KOPT-K1 (cell line): ENCODE results near the gene TLE5.
"Not testable (repeated sequence)": the region's sequence is repeated elsewhere in the genome, so short reads cannot be mapped to it uniquely, and the experiment has no call there.

Experiments used
- H3K27ac ChIP-seq: fragments of 200-600 bp; sonication (generic); 2 replicates; pipeline ENCODE4 v1.5.1; 2016; ENCODE audit warnings: antibody characterized with exemption, mild to moderate bottlenecking, low read depth, low read length; ENCODE audit not compliant: poor library complexity, severe bottlenecking
- H3K36me3 ChIP-seq: fragments of 200-600 bp; sonication (generic); 2 replicates; pipeline ENCODE4 v1.5.1; 2017; ENCODE audit warnings: antibody characterized with exemption, mild to moderate bottlenecking, low read length, moderate library complexity; ENCODE audit not compliant: insufficient read depth
- H3K9me3 ChIP-seq: fragments of 200-600 bp; sonication (generic); 2 replicates; pipeline ENCODE4 v1.5.1; 2017; ENCODE audit warnings: antibody characterized with exemption, low read length, mild to moderate bottlenecking; ENCODE audit not compliant: insufficient read depth, poor library complexity, severe bottlenecking

Gene TLE5

DNA sequence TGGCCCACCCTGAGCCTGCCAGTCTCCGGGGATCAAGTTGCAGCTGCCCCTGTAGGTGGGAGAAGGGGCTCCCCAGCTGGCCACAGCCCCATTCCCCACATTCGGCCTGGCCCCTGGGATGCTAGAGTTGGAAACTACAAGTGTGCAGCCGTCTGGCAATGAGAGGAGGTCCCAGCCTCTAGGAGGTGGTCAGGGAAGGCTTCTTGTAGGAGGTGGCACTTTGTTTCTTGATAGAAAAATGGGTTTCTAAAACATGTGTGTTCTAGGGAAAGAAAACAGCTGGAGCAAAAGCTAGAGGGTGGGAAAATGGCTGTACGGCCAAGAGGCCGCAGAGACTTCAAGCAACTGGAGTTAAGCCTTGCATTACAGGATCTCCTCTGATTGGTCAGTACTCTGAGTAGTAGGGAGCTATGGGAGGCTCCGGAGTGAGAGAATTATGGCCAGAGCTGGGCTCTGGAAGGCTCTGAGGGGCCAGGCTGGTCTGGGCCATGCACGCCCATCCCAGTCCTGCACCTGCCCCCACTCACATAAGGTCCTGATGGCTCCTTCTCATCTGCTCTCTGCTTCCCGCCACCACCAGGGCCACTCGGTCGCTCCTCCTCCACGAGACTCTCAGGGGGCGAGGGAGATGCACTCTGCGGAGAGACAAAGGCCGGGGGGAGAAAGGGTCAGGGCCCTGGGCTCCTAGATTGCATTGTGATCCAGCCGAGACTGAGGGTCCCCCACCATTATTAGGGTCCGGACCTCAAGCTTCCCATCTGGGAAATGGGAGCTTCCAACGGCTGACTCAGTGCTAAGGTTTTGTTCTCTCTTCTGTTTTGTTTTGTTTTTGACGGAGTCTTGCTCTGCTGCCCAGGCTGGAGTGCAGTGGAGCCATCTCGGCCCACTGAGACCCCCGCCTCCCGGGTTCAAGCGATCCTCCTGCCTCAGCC is 46.9 kb downstream of the TLE5 start:
- no peaks in the 10 kb centered on the region for H3K9me3 ChIP-seq
- no peak overlapping the region for H3K27ac ChIP-seq
- H3K36me3 ChIP-seq: no peaks in the 10 kb centered on the region

DNA sequence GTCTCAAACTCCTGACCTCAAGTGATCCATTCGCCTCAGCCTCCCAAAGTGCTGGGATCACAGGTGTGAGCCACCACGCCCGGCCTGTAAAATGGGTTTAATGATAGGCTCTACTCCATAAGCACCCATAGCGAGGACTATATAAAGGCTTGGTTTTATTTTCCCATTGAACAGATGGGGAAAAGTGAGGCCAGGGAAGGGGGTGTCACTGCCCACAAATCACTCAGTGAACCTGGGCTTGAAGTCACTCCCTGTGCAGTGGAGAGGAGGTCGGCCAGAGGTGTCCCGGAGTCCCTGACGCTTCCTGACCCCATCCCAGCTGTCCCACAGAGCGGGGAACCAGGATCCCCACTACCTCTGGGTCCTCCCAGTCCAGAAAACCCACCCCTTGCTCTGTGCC is 48.2 kb downstream of the TLE5 start:
- Histone ChIP-seq H3K27ac (no peak overlapping the region), H3K9me3 (no peaks in the 10 kb centered on the region), H3K36me3 (no peaks in the 10 kb centered on the region)

DNA sequence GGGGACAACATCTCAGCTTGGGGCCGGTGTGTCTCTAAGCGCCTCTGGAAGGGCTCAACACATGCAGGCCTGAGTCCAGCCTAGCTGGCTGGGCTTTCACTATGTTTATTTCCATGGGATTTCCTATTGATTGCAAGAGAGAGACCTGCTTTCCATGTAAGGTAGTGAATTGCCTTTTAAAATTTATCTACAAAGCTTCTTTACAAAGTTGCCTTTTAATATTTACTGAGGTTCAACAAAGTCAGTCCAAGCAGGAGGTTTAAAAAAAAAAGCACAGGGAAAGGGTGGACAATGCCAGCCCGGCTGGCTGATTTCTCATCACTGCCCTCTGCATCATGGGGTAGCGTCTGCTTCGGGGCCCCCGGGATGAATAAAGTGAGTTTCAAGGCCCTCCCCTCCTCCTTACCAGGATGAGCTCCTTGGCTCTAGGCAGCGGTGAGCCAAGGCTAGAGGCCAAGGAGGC is 49.0 kb downstream of the TLE5 start:
- H3K9me3 ChIP-seq: no peaks in the 10 kb centered on the region
- no peaks in the 10 kb centered on the region for H3K36me3 ChIP-seq
- no peak overlapping the region for H3K27ac ChIP-seq

DNA sequence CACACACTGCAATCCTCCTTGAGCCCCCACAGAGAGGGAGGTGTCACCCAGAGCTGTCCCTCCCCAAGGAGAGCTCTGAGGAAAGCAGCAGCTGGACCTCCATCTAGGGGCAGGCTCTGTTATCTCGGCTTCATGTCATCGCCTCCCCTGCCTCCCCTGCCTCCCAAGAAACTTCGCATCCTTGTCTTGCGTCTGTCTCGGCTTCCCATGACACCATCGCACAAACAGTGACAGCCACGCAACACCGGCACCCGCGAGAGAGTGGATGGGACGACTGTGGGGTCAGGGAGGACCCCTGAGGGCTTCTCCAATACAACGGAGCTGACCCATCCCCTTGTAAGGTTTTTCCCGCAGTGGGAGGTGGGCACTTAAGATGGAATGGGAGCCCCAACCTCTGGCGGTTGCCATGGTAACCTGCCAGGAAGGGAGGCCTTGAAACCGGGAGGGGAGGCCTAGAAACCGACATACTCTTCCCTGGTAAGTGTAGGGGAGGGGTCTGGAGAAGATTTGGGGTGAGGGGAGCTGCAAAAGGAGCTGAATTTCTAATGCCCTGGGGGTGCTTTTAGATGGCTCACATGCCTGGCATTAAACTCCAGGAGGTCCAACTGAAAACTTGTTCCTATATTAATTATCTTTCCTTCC is 49.6 kb downstream of the TLE5 start:
- H3K27ac ChIP-seq: no peak overlapping the region
- H3K9me3 ChIP-seq: no peaks in the 10 kb centered on the region
- H3K36me3 ChIP-seq: no peaks in the 10 kb centered on the region

DNA sequence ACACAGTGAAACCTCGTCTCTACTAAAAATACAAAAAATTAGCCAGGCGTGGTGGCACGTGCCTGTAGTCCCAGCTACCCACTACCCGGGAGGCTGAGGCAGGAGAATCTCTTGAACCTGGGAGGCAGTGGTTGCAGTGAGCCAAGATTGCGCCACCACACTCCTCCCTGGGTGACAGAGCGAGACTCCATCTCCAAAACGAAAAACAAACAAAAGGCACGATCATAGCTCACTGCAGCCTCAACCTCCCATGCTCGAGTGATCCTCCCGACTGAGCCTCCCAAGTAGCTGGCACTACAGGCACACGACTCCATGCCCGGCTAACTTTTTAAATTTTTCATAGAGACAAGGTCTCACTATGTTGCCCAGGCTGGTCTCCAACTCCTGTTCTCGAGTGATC is 50.2 kb downstream of the TLE5 start:
- H3K27ac ChIP-seq, H3K36me3 ChIP-seq, H3K9me3 ChIP-seq: not testable (repeated sequence)

DNA sequence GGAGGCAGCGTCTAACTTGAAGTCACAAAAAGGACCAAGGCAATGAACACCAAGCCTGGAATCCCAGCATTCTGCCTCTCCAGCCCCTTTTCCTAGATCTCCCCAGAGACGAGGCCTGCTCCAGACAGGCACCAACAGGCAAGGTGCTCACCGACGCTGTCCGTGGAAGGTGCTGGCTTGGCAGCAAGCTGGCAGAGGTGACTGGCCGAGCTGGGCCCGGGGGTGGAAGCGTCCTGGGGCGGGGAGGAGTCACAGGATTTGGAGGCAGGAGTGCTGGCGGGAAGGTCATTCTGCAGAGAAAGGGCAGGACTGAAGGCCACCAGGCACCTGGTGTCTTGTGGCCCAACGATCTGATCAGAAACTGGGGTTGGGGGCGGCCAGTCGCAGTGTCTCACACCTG is 51.4 kb downstream of the TLE5 start:
- Histone ChIP-seq H3K36me3 (no peaks in the 10 kb centered on the region), H3K9me3 (no peaks in the 10 kb centered on the region), H3K27ac (no peak overlapping the region)

DNA sequence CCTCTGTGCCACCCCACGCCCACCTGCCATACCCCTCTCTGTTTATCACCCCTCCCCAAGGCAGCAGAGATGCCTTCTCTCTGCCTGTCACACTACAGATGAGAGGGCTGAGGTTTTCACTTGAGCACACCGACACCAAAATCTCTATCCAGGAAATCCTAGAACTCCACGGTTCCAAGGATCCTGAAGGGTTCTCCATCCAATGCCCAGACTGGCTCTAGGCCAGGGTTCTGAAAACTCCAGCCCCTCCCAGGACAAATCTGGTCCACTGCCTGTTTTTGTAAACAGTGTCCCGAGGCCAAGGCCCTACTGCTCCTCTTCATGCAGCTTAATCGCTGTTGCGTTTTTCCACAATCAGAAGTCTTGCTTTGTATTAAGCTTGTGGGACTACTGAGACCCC is 53.3 kb downstream of the TLE5 start:
- no peaks in the 10 kb centered on the region for H3K9me3 ChIP-seq
- H3K36me3 ChIP-seq: no peaks in the 10 kb centered on the region
- no peak overlapping the region for H3K27ac ChIP-seq

GRCh38 chr19:3007975-3008374 is 54.3 kb downstream of the TLE5 start:
- no peaks in the 10 kb centered on the region for H3K9me3 ChIP-seq
- no peak overlapping the region for H3K27ac ChIP-seq
- no peaks in the 10 kb centered on the region for H3K36me3 ChIP-seq

- Histone ChIP-seq H3K27ac (no peak overlapping the region), H3K9me3 (no peaks in the 10 kb centered on the region), H3K36me3 (no peaks in the 10 kb centered on the region)
Measured at GRCh38 chr19:3006075-3006767, 56.1 kb downstream of the TLE5 start.

- no peaks in the 10 kb centered on the region for H3K9me3 ChIP-seq
- H3K36me3 ChIP-seq: no peaks in the 10 kb centered on the region
- H3K27ac ChIP-seq: no peak overlapping the region
Measured at GRCh38 chr19:3005345-3005744, 57.0 kb downstream of the TLE5 start.

DNA sequence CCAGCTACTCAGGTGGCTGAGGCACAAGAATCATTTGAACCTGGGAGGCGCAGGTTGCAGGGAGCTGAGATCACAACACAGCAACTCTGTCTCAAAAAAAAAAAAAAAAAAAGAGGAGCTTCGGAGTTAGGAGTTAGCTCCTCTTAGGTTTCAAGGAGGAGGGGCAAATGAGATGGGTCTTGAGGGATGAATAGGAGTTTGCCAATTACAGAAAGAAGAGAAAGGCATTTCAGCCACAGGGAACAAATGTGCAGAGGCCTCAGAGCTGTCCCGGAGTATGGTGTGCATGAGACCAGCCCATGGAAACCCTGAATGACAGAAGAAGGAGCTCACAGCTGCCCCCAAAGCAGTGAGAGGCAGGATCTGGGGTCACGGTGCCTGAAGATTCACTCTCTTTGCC is 57.8 kb downstream of the TLE5 start:
- Histone ChIP-seq H3K9me3 (no peaks in the 10 kb centered on the region), H3K27ac (no peak overlapping the region), H3K36me3 (no peaks in the 10 kb centered on the region)

DNA sequence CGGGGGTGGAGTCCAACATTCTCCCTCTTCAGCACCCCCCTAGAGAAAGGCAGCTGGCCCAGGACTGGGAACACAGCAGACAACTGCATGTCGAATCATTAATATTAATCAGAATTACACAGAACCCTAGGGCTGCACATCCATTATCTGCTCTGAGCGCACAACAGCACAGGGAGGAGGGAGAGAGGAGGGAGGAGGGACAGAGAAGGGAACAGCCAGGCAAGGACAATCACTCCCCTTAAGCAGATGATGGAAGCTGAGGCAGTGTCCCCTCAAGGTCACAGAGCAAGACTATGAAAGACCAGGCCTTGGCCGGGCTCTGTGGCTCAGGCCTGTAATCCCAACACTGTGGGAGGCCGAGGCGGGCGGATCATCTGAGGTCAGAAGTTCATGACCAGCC is 59.2 kb downstream of the TLE5 start:
- peaks cover 5% of the 10 kb centered on the region for H3K9me3 ChIP-seq
- H3K27ac ChIP-seq: no peak overlapping the region
- no peaks in the 10 kb centered on the region for H3K36me3 ChIP-seq
